Hepatocyte (in vitro differentiated cells): ENCODE results near the gene SPG11. TPM values are rescaled to one million over a fixed set of nuclear protein-coding genes. Genes with fewer than 3 reads are reported as not detected.

Source experiments
- DNase-seq: peaks from one replicate; pipeline ENCODE4 v3.0.0-alpha.2; 2016; ENCODE audit warnings: low spot score
- H2AFZ ChIP-seq: fragments of 200-600 bp; sonication (generic); 2 replicates; pipeline ENCODE4 v1.6.0; 2016; ENCODE audit warnings: antibody characterized with exemption, mild to moderate bottlenecking
- H3K27ac ChIP-seq: fragments of 200-600 bp; sonication (generic); 2 replicates; pipeline ENCODE4 v1.5.1; 2016; ENCODE audit warnings: mild to moderate bottlenecking
- H3K27me3 ChIP-seq: fragments of 200-600 bp; sonication (generic); 2 replicates; pipeline ENCODE4 v1.6.1; 2016
- H3K36me3 ChIP-seq: fragments of 200-600 bp; sonication (generic); replicated peaks from 2 replicates; pipeline ENCODE4 v1.5.1; 2016; ENCODE audit warnings: low read depth; ENCODE audit not compliant: insufficient read depth
- H3K4me1 ChIP-seq: fragments of 200-600 bp; sonication (generic); 2 replicates; pipeline ENCODE4 v1.5.1; 2016; ENCODE audit warnings: mild to moderate bottlenecking, moderate library complexity; ENCODE audit not compliant: insufficient read depth
- H3K4me2 ChIP-seq: fragments of 200-600 bp; sonication (generic); 2 replicates; pipeline ENCODE4 v1.6.0; 2016
- H3K4me3 ChIP-seq: fragments of 200-600 bp; sonication (generic); 2 replicates; pipeline ENCODE4 v1.5.1; 2016; ENCODE audit warnings: mild to moderate bottlenecking
- H3K79me2 ChIP-seq: fragments of 200-600 bp; sonication (generic); 2 replicates; pipeline ENCODE4 v1.6.0; 2017; ENCODE audit warnings: mild to moderate bottlenecking
- H3K9me2 ChIP-seq: fragments of 200-600 bp; sonication (generic); replicated peaks from 2 replicates; pipeline ENCODE4 v1.6.0; 2017; ENCODE audit warnings: mild to moderate bottlenecking; ENCODE audit not compliant: insufficient read depth
- H3K9me3 ChIP-seq: fragments of 200-600 bp; sonication (generic); 2 replicates; pipeline ENCODE4 v1.5.1; 2016; ENCODE audit warnings: low read depth, mild to moderate bottlenecking
- H4K20me1 ChIP-seq: fragments of 200-600 bp; sonication (generic); 2 replicates; pipeline ENCODE4 v1.6.0; 2016; ENCODE audit warnings: mild to moderate bottlenecking; ENCODE audit not compliant: insufficient read depth, poor library complexity, severe bottlenecking
- CTCF ChIP-seq: fragments of 200-600 bp; sonication (generic); IDR thresholded peaks from 2 replicates; pipeline ENCODE4 v1.5.1; 2016; ENCODE audit warnings: antibody characterized with exemption, mild to moderate bottlenecking; ENCODE audit not compliant: poor library complexity
- EZH2 ChIP-seq: fragments of 200-600 bp; sonication (generic); IDR thresholded peaks from 2 replicates; pipeline ENCODE4 v1.6.1; 2016; ENCODE audit warnings: antibody characterized with exemption, mild to moderate bottlenecking, borderline replicate concordance
- EZH2phosphoT487 ChIP-seq: fragments of 200-600 bp; sonication (generic); IDR thresholded peaks from one replicate; pipeline ENCODE4 v1.6.1; 2018; ENCODE audit warnings: antibody characterized with exemption, mild to moderate bottlenecking, low read depth, moderate library complexity; ENCODE audit not compliant: unreplicated experiment, severe bottlenecking
- WGBS: methylation state at CpG from one replicate; pipeline ENCODE4 v1.1.6; 2016; ENCODE audit warnings: low lambda C conversion rate; ENCODE audit errors: missing lambda C conversion rate; 5-methylcytosine and 5-hydroxymethylcytosine counted together
- polyA plus RNA-seq: library from polyadenylated mRNA; unstranded; fragments of >200 nt; fragmentation: Nextera tagmentation; extraction: Ambion mirVana; gene quantifications from 2 replicates; pipeline ENCODE4 v1.2.1, GENCODE V29; 2016
- total RNA-seq: library from RNA; depleted of rRNA; stranded (reverse); fragments of >200 nt; gene quantifications from 2 replicates; pipeline ENCODE4 v1.2.3, GENCODE V29; 2014

SPG11 gene
- total and polyA plus RNA-seq, 2 experiments from 2014 or later = 28.2 to 70.3 TPM

- TF ChIP-seq CTCF = no peak
- no peak for TF ChIP-seq EZH2
- TF ChIP-seq EZH2phosphoT487 = no peak
- H3K4me3 ChIP-seq = no peak overlapping the region
- no peaks in the 10 kb centered on the region for H3K27me3 ChIP-seq
- no peaks in the 10 kb centered on the region for H3K36me3 ChIP-seq
- no peaks in the 10 kb centered on the region for H3K79me2 ChIP-seq
- DNase-seq = no peak
- H3K9me3 ChIP-seq = no peaks in the 10 kb centered on the region
- H3K4me2 ChIP-seq = no peak overlapping the region
- no peaks in the 10 kb centered on the region for H4K20me1 ChIP-seq
- no peak overlapping the region for H2AFZ ChIP-seq
- H3K4me1 ChIP-seq = no peaks in the 10 kb centered on the region
- WGBS = 93% methylated on average over 2 of the region's 2 CpGs
- no peaks in the 10 kb centered on the region for H3K9me2 ChIP-seq
- H3K27ac ChIP-seq = no peak overlapping the region
These were observed 35.2 kb upstream of the SPG11 start for GRCh38 chr15:44698641-44699040.

GRCh38 chr15:44697014-44697413 lies 33.6 kb upstream of the SPG11 start:
- Histone ChIP-seq H3K36me3 (no peaks in the 10 kb centered on the region), H3K27me3 (no peaks in the 10 kb centered on the region), H4K20me1 (no peaks in the 10 kb centered on the region), H3K4me2 (no peak overlapping the region), H3K27ac (no peak overlapping the region), H3K9me2 (no peaks in the 10 kb centered on the region), H3K79me2 (no peaks in the 10 kb centered on the region), H3K9me3 (no peaks in the 10 kb centered on the region), H2AFZ (no peak overlapping the region), H3K4me3 (no peak overlapping the region), H3K4me1 (no peaks in the 10 kb centered on the region)
- TF ChIP-seq EZH2phosphoT487 (no peak), CTCF (no peak), EZH2 (no peak)
- DNase-seq = no peak

GRCh38 chr15:44695294-44695693 lies 31.8 kb upstream of the SPG11 start:
- WGBS = 63% methylated on average over 3 of the region's 3 CpGs
- Histone ChIP-seq H3K9me3 (no peaks in the 10 kb centered on the region), H4K20me1 (no peaks in the 10 kb centered on the region), H3K79me2 (no peaks in the 10 kb centered on the region), H3K36me3 (no peaks in the 10 kb centered on the region), H2AFZ (no peak overlapping the region), H3K9me2 (no peaks in the 10 kb centered on the region), H3K4me2 (no peak overlapping the region), H3K4me1 (no peaks in the 10 kb centered on the region), H3K4me3 (no peak overlapping the region), H3K27me3 (no peaks in the 10 kb centered on the region), H3K27ac (no peak overlapping the region)
- no peak for DNase-seq
- TF ChIP-seq CTCF (no peak), EZH2 (no peak), EZH2phosphoT487 (no peak)

- Histone ChIP-seq H3K4me3 (no peak overlapping the region), H3K79me2 (no peaks in the 10 kb centered on the region), H3K4me1 (no peaks in the 10 kb centered on the region), H3K27me3 (no peaks in the 10 kb centered on the region), H3K4me2 (no peak overlapping the region), H3K36me3 (no peaks in the 10 kb centered on the region), H3K27ac (no peak overlapping the region), H4K20me1 (no peaks in the 10 kb centered on the region), H2AFZ (no peak overlapping the region), H3K9me3 (no peaks in the 10 kb centered on the region), H3K9me2 (no peaks in the 10 kb centered on the region)
- WGBS = 93% methylated on average over 4 of the region's 4 CpGs
- no peak for DNase-seq
- no peak for TF ChIP-seq EZH2
- no peak for TF ChIP-seq EZH2phosphoT487
- TF ChIP-seq CTCF = no peak
These were observed 31.0 kb upstream of the SPG11 start for GRCh38 chr15:44694416-44694815.
